ENCODE results near the gene LYAR.

DNA sequence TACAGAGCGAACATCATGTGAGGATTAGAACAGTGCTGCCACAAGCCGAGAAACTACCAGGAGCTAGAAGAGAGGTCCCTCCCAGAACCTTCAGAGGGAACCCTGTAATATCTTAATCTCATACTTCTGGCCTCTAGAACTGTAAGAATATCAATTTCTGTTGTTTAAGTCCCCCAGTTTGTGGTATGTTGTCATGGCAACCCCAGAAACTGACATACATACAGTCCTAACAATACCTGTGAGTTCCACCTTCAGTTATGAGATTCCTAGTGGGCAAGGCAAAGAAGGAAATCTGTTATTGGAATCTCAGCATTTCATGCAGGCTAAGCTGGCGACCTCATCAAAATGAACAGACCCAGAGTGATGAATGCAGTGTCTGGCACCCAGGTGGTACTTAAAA is 42.6 kb upstream of the LYAR start:
- TF ChIP-seq, protein P1, sequence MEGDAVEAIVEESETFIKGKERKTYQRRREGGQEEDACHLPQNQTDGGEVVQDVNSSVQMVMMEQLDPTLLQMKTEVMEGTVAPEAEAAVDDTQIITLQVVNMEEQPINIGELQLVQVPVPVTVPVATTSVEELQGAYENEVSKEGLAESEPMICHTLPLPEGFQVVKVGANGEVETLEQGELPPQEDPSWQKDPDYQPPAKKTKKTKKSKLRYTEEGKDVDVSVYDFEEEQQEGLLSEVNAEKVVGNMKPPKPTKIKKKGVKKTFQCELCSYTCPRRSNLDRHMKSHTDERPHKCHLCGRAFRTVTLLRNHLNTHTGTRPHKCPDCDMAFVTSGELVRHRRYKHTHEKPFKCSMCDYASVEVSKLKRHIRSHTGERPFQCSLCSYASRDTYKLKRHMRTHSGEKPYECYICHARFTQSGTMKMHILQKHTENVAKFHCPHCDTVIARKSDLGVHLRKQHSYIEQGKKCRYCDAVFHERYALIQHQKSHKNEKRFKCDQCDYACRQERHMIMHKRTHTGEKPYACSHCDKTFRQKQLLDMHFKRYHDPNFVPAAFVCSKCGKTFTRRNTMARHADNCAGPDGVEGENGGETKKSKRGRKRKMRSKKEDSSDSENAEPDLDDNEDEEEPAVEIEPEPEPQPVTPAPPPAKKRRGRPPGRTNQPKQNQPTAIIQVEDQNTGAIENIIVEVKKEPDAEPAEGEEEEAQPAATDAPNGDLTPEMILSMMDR (IDR thresholded peaks at IDR 0.05), result no peak
- TF ChIP-seq POLR2A (IDR thresholded peaks at IDR 0.05), result no peak
